ENCODE results near the gene RGS9BP. TPM values are rescaled to one million over a fixed set of nuclear protein-coding genes. Genes with fewer than 3 reads are reported as not detected.

Gene RGS9BP
- total RNA-seq, 4 donors from 2014 or later = 0.54 to 4.5 (median 2.6) TPM

GRCh38 chr19:32658075-32658474 is 17.6 kb upstream of the RGS9BP start:
- Histone ChIP-seq H3K9me3 (no peaks in the 10 kb centered on the region), H3K4me1 (peaks cover 0 to 16% (median 0%) of the 10 kb centered on the region in 3 donors), H3K36me3 (peaks cover 0 to 54% of the 10 kb centered on the region in 2 donors), H3K27me3 (no peaks in the 10 kb centered on the region), H3K4me3 (no peak overlapping the region), H3K27ac (no peak overlapping the region)
- WGBS, 2 donors (ENCODE audit: low coverage in 1 of 2) = 33 to 86% methylated on average over 1 to 9 of the region's 10 CpGs
- ATAC-seq = no peak
- TF ChIP-seq CTCF (IDR thresholded peaks at IDR 0.05) (no peak), POLR2AphosphoS5 (IDR thresholded peaks at IDR 0.05) (no peak), EP300 (IDR thresholded peaks at IDR 0.05) (no peak), POLR2A (IDR thresholded peaks at IDR 0.05) (no peak)

- no peak for TF ChIP-seq CTCF (IDR thresholded peaks at IDR 0.05)
- no peak for TF ChIP-seq POLR2AphosphoS5 (IDR thresholded peaks at IDR 0.05)
- TF ChIP-seq EP300 (IDR thresholded peaks at IDR 0.05) = no peak
- TF ChIP-seq POLR2A (IDR thresholded peaks at IDR 0.05) = no peak
- no peaks in the 10 kb centered on the region for H3K9me3 ChIP-seq
- H3K36me3 ChIP-seq = peaks cover 0 to 54% of the 10 kb centered on the region in 2 donors
- no peak for ATAC-seq
- 20 to 67% methylated on average over 1 to 2 of the region's 10 CpGs for WGBS, 2 donors (ENCODE audit: low coverage in 1 of 2)
- H3K27ac ChIP-seq = no peak overlapping the region
- no peak overlapping the region for H3K4me3 ChIP-seq
- H3K4me1 ChIP-seq = peaks cover 0 to 11% (median 0%) of the 10 kb centered on the region in 3 donors
- H3K27me3 ChIP-seq = no peaks in the 10 kb centered on the region
Measured at GRCh38 chr19:32658527-32658926, 17.1 kb upstream of the RGS9BP start.

DNA sequence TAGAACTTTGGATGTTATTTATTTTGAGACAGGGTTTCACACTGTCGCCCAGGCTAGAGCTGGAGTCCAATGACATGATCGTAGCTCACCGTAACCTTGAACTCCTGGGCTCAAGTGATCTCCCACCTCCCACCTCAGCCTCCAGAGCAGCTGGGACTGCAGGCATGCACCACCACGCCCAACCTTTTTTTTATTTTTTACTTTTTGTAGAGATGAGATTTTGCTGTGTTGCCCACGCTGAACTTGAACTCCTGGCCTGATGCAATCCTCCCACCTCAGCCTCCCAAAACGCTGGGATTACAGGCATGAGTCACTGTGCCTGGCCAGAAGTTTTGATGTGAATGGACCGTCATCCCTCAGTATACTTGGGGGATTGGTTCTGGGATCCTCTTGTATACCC is 14.3 kb upstream of the RGS9BP start:
- TF ChIP-seq POLR2AphosphoS5 (IDR thresholded peaks at IDR 0.05) (no peak), EP300 (IDR thresholded peaks at IDR 0.05) (no peak), CTCF (IDR thresholded peaks at IDR 0.05) (no peak)
- ATAC-seq = no peak
- Histone ChIP-seq H3K27ac (no peak overlapping the region), H3K36me3 (peaks cover 0 to 30% of the 10 kb centered on the region in 2 donors), H3K4me3 (no peak overlapping the region), H3K27me3 (no peaks in the 10 kb centered on the region), H3K9me3 (no peaks in the 10 kb centered on the region), H3K4me1 (peaks cover 0 to 18% (median 0%) of the 10 kb centered on the region in 3 donors)
- 84 to 97% methylated on average over 6 to 7 of the region's 7 CpGs for WGBS, 2 donors (ENCODE audit: low coverage in 1 of 2)

DNA sequence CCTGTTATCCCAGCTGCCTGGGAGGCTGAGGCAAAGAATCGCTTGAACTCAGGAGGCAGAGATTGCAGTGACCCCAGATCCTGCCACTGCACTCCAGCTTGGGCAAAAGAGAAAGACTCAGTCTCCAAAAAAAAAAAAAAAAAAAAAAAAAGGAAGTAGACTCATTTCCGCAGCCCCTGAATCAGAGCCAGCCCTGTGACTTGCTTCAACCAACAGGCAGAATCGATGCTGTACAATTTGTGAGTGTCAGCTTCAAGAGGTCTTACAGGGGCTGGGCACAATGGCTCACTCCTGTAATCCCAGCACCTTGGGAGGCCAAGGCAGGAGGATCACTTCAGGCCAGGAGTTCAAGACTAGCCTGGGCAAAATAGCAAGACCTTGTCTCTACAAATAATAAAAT is 13.5 kb upstream of the RGS9BP start:
- TF ChIP-seq POLR2AphosphoS5 (IDR thresholded peaks at IDR 0.05) (no peak), POLR2A (IDR thresholded peaks at IDR 0.05) (no peak)
- no peaks in the 10 kb centered on the region for H3K27me3 ChIP-seq
- no peaks in the 10 kb centered on the region for H3K9me3 ChIP-seq
- peaks cover 0 to 25% (median 0%) of the 10 kb centered on the region in 3 donors for H3K4me1 ChIP-seq
- 0 to 46% methylated on average over 1 to 3 of the region's 3 CpGs for WGBS, 2 donors (ENCODE audit: low coverage in 1 of 2)
- no peak for ATAC-seq
- no peak overlapping the region for H3K4me3 ChIP-seq
- no peak overlapping the region for H3K27ac ChIP-seq
- H3K36me3 ChIP-seq = peaks cover 0 to 28% of the 10 kb centered on the region in 2 donors

GRCh38 chr19:32666084-32666483 is 9.6 kb upstream of the RGS9BP start:
- ATAC-seq = no peak
- H3K4me1 ChIP-seq = peaks cover 0 to 23% (median 0%) of the 10 kb centered on the region in 3 donors
- H3K4me3 ChIP-seq = no peak overlapping the region
- H3K27me3 ChIP-seq = no peaks in the 10 kb centered on the region
- H3K9me3 ChIP-seq = no peaks in the 10 kb centered on the region
- WGBS, 2 donors (ENCODE audit: low coverage in 1 of 2) = 50 to 56% methylated on average over 4 to 6 of the region's 6 CpGs
- TF ChIP-seq CTCF (IDR thresholded peaks at IDR 0.05) (no peak), EP300 (IDR thresholded peaks at IDR 0.05) (no peak), POLR2AphosphoS5 (IDR thresholded peaks at IDR 0.05) (no peak), POLR2A (IDR thresholded peaks at IDR 0.05) (no peak)
- no peak overlapping the region for H3K27ac ChIP-seq
- peaks cover 0 to 11% of the 10 kb centered on the region in 2 donors for H3K36me3 ChIP-seq

All from gastroesophageal sphincter (tissue), 4 donors.